ENCODE measurements around the gene ERC2. TPM values are rescaled to one million over a fixed set of nuclear protein-coding genes. Genes with fewer than 3 reads are reported as not detected.

Gene ERC2
- total RNA-seq, 1 donor from 2014 or later = not detected

- intact Hi-C loops (cut with micrococcal nuclease) = no loop called here
- no peak for DNase-seq
- H3K9me3 Mint-ChIP-seq = no peaks in the 10 kb centered on the region
- H3K36me3 Mint-ChIP-seq (ENCODE audit: low read depth) = no peaks in the 10 kb centered on the region
- no peaks in the 10 kb centered on the region for H3K27me3 Mint-ChIP-seq
- no peaks in the 10 kb centered on the region for H3K4me1 Mint-ChIP-seq
- H3K4me3 Mint-ChIP-seq = no peak overlapping the region
- H3K27ac Mint-ChIP-seq = no peak overlapping the region
Measured at GRCh38 chr3:55755516-55756205, 712.6 kb downstream of the ERC2 start.

- intact Hi-C loops (cut with micrococcal nuclease) = no loop called here
- no peaks in the 10 kb centered on the region for H3K9me3 Mint-ChIP-seq
- H3K4me1 Mint-ChIP-seq = no peaks in the 10 kb centered on the region
- no peak overlapping the region for H3K27ac Mint-ChIP-seq
- H3K36me3 Mint-ChIP-seq (ENCODE audit: low read depth) = no peaks in the 10 kb centered on the region
- no peak overlapping the region for H3K4me3 Mint-ChIP-seq
- no peak for DNase-seq
- H3K27me3 Mint-ChIP-seq = no peaks in the 10 kb centered on the region
Measured at GRCh38 chr3:55752911-55753310, 715.4 kb downstream of the ERC2 start.

GRCh38 chr3:55751730-55752129 lies 716.5 kb downstream of the ERC2 start:
- Mint-ChIP-seq H3K4me1 (no peaks in the 10 kb centered on the region), H3K36me3 (ENCODE audit: low read depth) (no peaks in the 10 kb centered on the region), H3K4me3 (no peak overlapping the region), H3K27me3 (no peaks in the 10 kb centered on the region), H3K9me3 (no peaks in the 10 kb centered on the region), H3K27ac (no peak overlapping the region)
- intact Hi-C loops (cut with micrococcal nuclease) = no loop called here
- DNase-seq = no peak

GRCh38 chr3:55750525-55750924 lies 717.7 kb downstream of the ERC2 start:
- H3K27ac Mint-ChIP-seq = no peak overlapping the region
- H3K4me1 Mint-ChIP-seq = no peaks in the 10 kb centered on the region
- no peaks in the 10 kb centered on the region for H3K27me3 Mint-ChIP-seq
- H3K4me3 Mint-ChIP-seq = no peak overlapping the region
- H3K36me3 Mint-ChIP-seq (ENCODE audit: low read depth) = no peaks in the 10 kb centered on the region
- no peaks in the 10 kb centered on the region for H3K9me3 Mint-ChIP-seq
- intact Hi-C loops (cut with micrococcal nuclease) = no loop called here
- DNase-seq = no peak

- no peak overlapping the region for H3K4me3 Mint-ChIP-seq
- H3K27ac Mint-ChIP-seq = no peak overlapping the region
- H3K4me1 Mint-ChIP-seq = no peaks in the 10 kb centered on the region
- H3K36me3 Mint-ChIP-seq (ENCODE audit: low read depth) = no peaks in the 10 kb centered on the region
- no peak for DNase-seq
- no peaks in the 10 kb centered on the region for H3K9me3 Mint-ChIP-seq
- no peaks in the 10 kb centered on the region for H3K27me3 Mint-ChIP-seq
- intact Hi-C loops (cut with micrococcal nuclease) = no loop called here
Measured at GRCh38 chr3:55749036-55749435, 719.2 kb downstream of the ERC2 start.

- H3K4me1 Mint-ChIP-seq = no peaks in the 10 kb centered on the region
- no peak overlapping the region for H3K27ac Mint-ChIP-seq
- no peak for DNase-seq
- H3K36me3 Mint-ChIP-seq (ENCODE audit: low read depth) = no peaks in the 10 kb centered on the region
- no peak overlapping the region for H3K4me3 Mint-ChIP-seq
- no peaks in the 10 kb centered on the region for H3K9me3 Mint-ChIP-seq
- intact Hi-C loops (cut with micrococcal nuclease) = no loop called here
- H3K27me3 Mint-ChIP-seq = no peaks in the 10 kb centered on the region
Measured at GRCh38 chr3:55746808-55747413, 721.4 kb downstream of the ERC2 start.

- Mint-ChIP-seq H3K9me3 (no peaks in the 10 kb centered on the region), H3K27ac (no peak overlapping the region), H3K36me3 (ENCODE audit: low read depth) (no peaks in the 10 kb centered on the region), H3K4me3 (no peak overlapping the region), H3K4me1 (no peaks in the 10 kb centered on the region), H3K27me3 (no peaks in the 10 kb centered on the region)
- no peak for DNase-seq
- intact Hi-C loops (cut with micrococcal nuclease) = no loop called here
Measured at GRCh38 chr3:55742832-55743136, 725.5 kb downstream of the ERC2 start.

GRCh38 chr3:55742022-55742831 lies 726.0 kb downstream of the ERC2 start:
- Mint-ChIP-seq H3K27ac (no peak overlapping the region), H3K4me1 (no peaks in the 10 kb centered on the region), H3K36me3 (ENCODE audit: low read depth) (no peaks in the 10 kb centered on the region), H3K27me3 (no peaks in the 10 kb centered on the region), H3K9me3 (no peaks in the 10 kb centered on the region), H3K4me3 (no peak overlapping the region)
- intact Hi-C loops (cut with micrococcal nuclease) = no loop called here
- DNase-seq = no peak

- DNase-seq = no peak
- no peaks in the 10 kb centered on the region for H3K4me1 Mint-ChIP-seq
- H3K27ac Mint-ChIP-seq = no peak overlapping the region
- no peaks in the 10 kb centered on the region for H3K9me3 Mint-ChIP-seq
- H3K4me3 Mint-ChIP-seq = no peak overlapping the region
- H3K36me3 Mint-ChIP-seq (ENCODE audit: low read depth) = no peaks in the 10 kb centered on the region
- intact Hi-C loops (cut with micrococcal nuclease) = no loop called here
- H3K27me3 Mint-ChIP-seq = no peaks in the 10 kb centered on the region
Measured at GRCh38 chr3:55737186-55737585, 731.1 kb downstream of the ERC2 start.

- H3K9me3 Mint-ChIP-seq = no peaks in the 10 kb centered on the region
Measured at GRCh38 chr3:55735976-55736375, 732.3 kb downstream of the ERC2 start.

GRCh38 chr3:55731741-55732140 lies 736.5 kb downstream of the ERC2 start:
- Mint-ChIP-seq H3K27me3 (no peaks in the 10 kb centered on the region), H3K4me1 (no peaks in the 10 kb centered on the region), H3K36me3 (ENCODE audit: low read depth) (no peaks in the 10 kb centered on the region), H3K9me3 (no peaks in the 10 kb centered on the region), H3K27ac (no peak overlapping the region), H3K4me3 (no peak overlapping the region)
- no peak for DNase-seq
- intact Hi-C loops (cut with micrococcal nuclease) = no loop called here

More at GRCh38 chr3:55735976-55736375, 732.3 kb downstream of the ERC2 start:
- H3K4me1 Mint-ChIP-seq = no peaks in the 10 kb centered on the region
- intact Hi-C loops (cut with micrococcal nuclease) = no loop called here
- H3K4me3 Mint-ChIP-seq = no peak overlapping the region
- no peak for DNase-seq
- H3K36me3 Mint-ChIP-seq (ENCODE audit: low read depth) = no peaks in the 10 kb centered on the region
- no peaks in the 10 kb centered on the region for H3K27me3 Mint-ChIP-seq
- H3K27ac Mint-ChIP-seq = no peak overlapping the region

GRCh38 chr3:55729546-55729945 lies 738.7 kb downstream of the ERC2 start:
- no peaks in the 10 kb centered on the region for H3K9me3 Mint-ChIP-seq
- H3K36me3 Mint-ChIP-seq (ENCODE audit: low read depth) = no peaks in the 10 kb centered on the region
- H3K27me3 Mint-ChIP-seq = no peaks in the 10 kb centered on the region
- no peak overlapping the region for H3K4me3 Mint-ChIP-seq
- no peak overlapping the region for H3K27ac Mint-ChIP-seq
- no peak for DNase-seq
- H3K4me1 Mint-ChIP-seq = no peaks in the 10 kb centered on the region
- intact Hi-C loops (cut with micrococcal nuclease) = no loop called here

GRCh38 chr3:55728461-55729100 lies 739.7 kb downstream of the ERC2 start:
- DNase-seq = no peak
- Mint-ChIP-seq H3K27ac (no peak overlapping the region), H3K27me3 (no peaks in the 10 kb centered on the region), H3K36me3 (ENCODE audit: low read depth) (no peaks in the 10 kb centered on the region), H3K4me3 (no peak overlapping the region), H3K4me1 (no peaks in the 10 kb centered on the region), H3K9me3 (no peaks in the 10 kb centered on the region)
- intact Hi-C loops (cut with micrococcal nuclease) = no loop called here

- Mint-ChIP-seq H3K4me3 (no peak overlapping the region), H3K9me3 (no peaks in the 10 kb centered on the region), H3K36me3 (ENCODE audit: low read depth) (no peaks in the 10 kb centered on the region), H3K4me1 (no peaks in the 10 kb centered on the region), H3K27ac (no peak overlapping the region), H3K27me3 (no peaks in the 10 kb centered on the region)
- no peak for DNase-seq
- intact Hi-C loops (cut with micrococcal nuclease) = no loop called here
Measured at GRCh38 chr3:55726501-55726775, 741.8 kb downstream of the ERC2 start.
